ENCODE measurements around the gene CRTAC1.

The CRTAC1 gene

GRCh38 chr10:98029149-98030092 lies 1.0 kb downstream of the CRTAC1 start:
- DNase-seq (ENCODE audit: low read depth in 2 of 2) = no peak

GRCh38 chr10:98028168-98028770 lies 2.2 kb downstream of the CRTAC1 start:
- DNase-seq (ENCODE audit: low read depth in 2 of 2) = no peak

- DNase-seq (ENCODE audit: low read depth in 2 of 2) = no peak
These were observed 7.4 kb downstream of the CRTAC1 start for GRCh38 chr10:98023024-98023423.

GRCh38 chr10:98020784-98021183 lies 9.6 kb downstream of the CRTAC1 start:
- no peak for DNase-seq (ENCODE audit: low read depth in 2 of 2)

- DNase-seq (ENCODE audit: low read depth in 2 of 2) = no peak
These were observed 10.2 kb downstream of the CRTAC1 start for GRCh38 chr10:98020254-98020653.

- DNase-seq (ENCODE audit: low read depth in 2 of 2) = no peak
These were observed 10.6 kb downstream of the CRTAC1 start for GRCh38 chr10:98019784-98020183.

GRCh38 chr10:98016772-98017475 lies 13.5 kb downstream of the CRTAC1 start:
- no peak for DNase-seq (ENCODE audit: low read depth in 2 of 2)

GRCh38 chr10:98013776-98014175 lies 16.6 kb downstream of the CRTAC1 start:
- no peak for DNase-seq (ENCODE audit: low read depth in 2 of 2)

- no peak for DNase-seq (ENCODE audit: low read depth in 2 of 2)
These were observed 17.3 kb downstream of the CRTAC1 start for GRCh38 chr10:98013122-98013521.

- no peak for DNase-seq (ENCODE audit: low read depth in 2 of 2)
These were observed 17.8 kb downstream of the CRTAC1 start for GRCh38 chr10:98012644-98013043.

GRCh38 chr10:98010939-98011685 lies 19.3 kb downstream of the CRTAC1 start:
- DNase-seq (ENCODE audit: low read depth in 2 of 2) = no peak

GRCh38 chr10:98006266-98006665 lies 24.2 kb downstream of the CRTAC1 start:
- no peak for DNase-seq (ENCODE audit: low read depth in 2 of 2)

- no peak for DNase-seq (ENCODE audit: low read depth in 2 of 2)
These were observed 28.7 kb downstream of the CRTAC1 start for GRCh38 chr10:98001736-98002135.

- DNase-seq (ENCODE audit: low read depth in 2 of 2) = no peak
These were observed 30.1 kb downstream of the CRTAC1 start for GRCh38 chr10:98000346-98000745.

GRCh38 chr10:97999923-98000248 lies 30.5 kb downstream of the CRTAC1 start:
- DNase-seq (ENCODE audit: low read depth in 2 of 2) = no peak

- no peak for DNase-seq (ENCODE audit: low read depth in 2 of 2)
These were observed 31.1 kb downstream of the CRTAC1 start for GRCh38 chr10:97999066-97999922.

GRCh38 chr10:97991871-97992270 lies 38.5 kb downstream of the CRTAC1 start:
- DNase-seq (ENCODE audit: low read depth in 2 of 2) = no peak

GRCh38 chr10:97981816-97982215 lies 48.6 kb downstream of the CRTAC1 start:
- DNase-seq (ENCODE audit: low read depth in 2 of 2) = no peak

GRCh38 chr10:97977673-97978072 lies 52.7 kb downstream of the CRTAC1 start:
- no peak for DNase-seq (ENCODE audit: low read depth in 2 of 2)

- no peak for DNase-seq (ENCODE audit: low read depth in 2 of 2)
These were observed 54.8 kb downstream of the CRTAC1 start for GRCh38 chr10:97975598-97975997.
